ENCODE data around the gene CES3. TPM values are rescaled to one million over a fixed set of nuclear protein-coding genes. Genes with fewer than 3 reads are reported as not detected.

CES3 gene
- polyA plus RNA-seq, 2 of the 4 experiments (the other 2 are of a cell fraction): 2.1 to 3.8 TPM

- DNase-seq (ENCODE audit: low read depth in 1 of 2, low spot score in 1 of 2) (no peak), FAIRE-seq (no peak), ATAC-seq (no peak)
- Histone ChIP-seq H3K9me3 (no peaks in the 10 kb centered on the region), H3K4me3 (no peak overlapping the region), H3K4me2 (no peak overlapping the region), H3K27ac (no peak overlapping the region), H3K4me1 (peaks cover 16% of the 10 kb centered on the region; the same call in 1 of the 3 replicates)
- WGBS (ENCODE audit: missing lambda C conversion rate): 89% methylated on average over 7 of the region's 7 CpGs
- TF ChIP-seq FOSB (CRISPR knock-in tag; IDR thresholded peaks at IDR 0.05) (no peak), ZSCAN20 (CRISPR knock-in tag; IDR thresholded peaks at IDR 0.05) (no peak), HOXB5 (CRISPR knock-in tag; IDR thresholded peaks at IDR 0.05) (no peak), CEBPB (IDR thresholded peaks at IDR 0.05) (no peak), EHF (CRISPR knock-in tag; IDR thresholded peaks at IDR 0.05) (no peak), EHMT2 (IDR thresholded peaks at IDR 0.05; ENCODE audit: low read depth) (no peak), HES2 (IDR thresholded peaks at IDR 0.05) (no peak), ELK1 (IDR thresholded peaks at IDR 0.05; ENCODE audit: low read depth, low read length) (no peak), HEYL (CRISPR knock-in tag; IDR thresholded peaks at IDR 0.05) (no peak), TFCP2L1 (CRISPR knock-in tag; IDR thresholded peaks at IDR 0.05) (no peak), BCL3 (IDR thresholded peaks at IDR 0.05) (no peak), HOXA7 (CRISPR knock-in tag; IDR thresholded peaks at IDR 0.05) (no peak), MAZ (IDR thresholded peaks at IDR 0.05; ENCODE audit: borderline replicate concordance, low read depth, low read length) (no peak), RCOR1 (IDR thresholded peaks at IDR 0.05; ENCODE audit: low read depth, low read length) (no peak), NFE2L2 (conservative IDR thresholded peaks at IDR 0.05; ENCODE audit: low read length) (no peak), CBX2 (IDR thresholded peaks at IDR 0.05; ENCODE audit: borderline replicate concordance, low read depth) (no peak)
- ChIA-PET CTCF (interaction anchor here (29.9 to 40.8 kb wide), 2 partner anchors 0 to 15 kb away, joined by 837 read pairs; partner anchors contain the start of genes CDH16, PDP2 and RRAD), POLR2A (no interaction called here)
Measured at GRCh38 chr16:66914541-66914940, 46.5 kb upstream of the CES3 start.

- no peaks in the 10 kb centered on the region for H3K9me3 ChIP-seq
- no peak overlapping the region for H3K27ac ChIP-seq
- FAIRE-seq: no peak
- H3K4me2 ChIP-seq: no peak overlapping the region
- 10% methylated on average over 1 of the region's 7 CpGs for WGBS (ENCODE audit: missing lambda C conversion rate)
- POLR2A ChIA-PET: no interaction called here
- CTCF ChIA-PET: interaction anchor here (29.9 to 40.8 kb wide), 2 partner anchors 0 to 16 kb away, joined by 837 read pairs; partner anchors contain the start of genes CDH16, PDP2 and RRAD
- no peak for TF ChIP-seq RNF2 (IDR thresholded peaks at IDR 0.05; ENCODE audit: borderline replicate concordance, low read depth)
- no peak for TF ChIP-seq SREBF2 (IDR thresholded peaks at IDR 0.05)
- no peak overlapping the region for H3K4me3 ChIP-seq
- ATAC-seq: no peak
- peaks cover 16% of the 10 kb centered on the region; the same call in 1 of the 3 replicates for H3K4me1 ChIP-seq
- no peak for DNase-seq (ENCODE audit: low read depth in 1 of 2, low spot score in 1 of 2)
Measured at GRCh38 chr16:66915041-66915440, 46.0 kb upstream of the CES3 start.

- Histone ChIP-seq H3K9me3 (no peaks in the 10 kb centered on the region), H3K4me3 (no peak overlapping the region), H3K4me1 (peaks cover 9% of the 10 kb centered on the region; the same call in 1 of the 3 replicates), H3K4me2 (no peak overlapping the region), H3K27ac (no peak overlapping the region)
- POLR2A ChIA-PET: no interaction called here
- ATAC-seq (no peak), DNase-seq (ENCODE audit: low read depth in 1 of 2, low spot score in 1 of 2) (no peak), FAIRE-seq (no peak)
- CTCF ChIA-PET: interaction anchor here (0.7 to 40.8 kb wide), 6 partner anchors 2 to 268 kb away, joined by 3 to 837 read pairs (median 3); partner anchors contain the start of genes CDH16, PDP2 and RRAD
- WGBS (ENCODE audit: missing lambda C conversion rate): 61% methylated on average over 6 of the region's 6 CpGs
- no peak for TF ChIP-seq CEBPB (IDR thresholded peaks at IDR 0.05)
- no peak for TF ChIP-seq HMGXB4 (CRISPR knock-in tag; IDR thresholded peaks at IDR 0.05; ENCODE audit: borderline replicate concordance)
Measured at GRCh38 chr16:66916518-66916917, 44.5 kb upstream of the CES3 start.
